Esophagus squamous epithelium (tissue), 5 donors: ENCODE data around the gene BRAF. TPM values are rescaled to one million over a fixed set of nuclear protein-coding genes. Genes with fewer than 3 reads are reported as not detected.

Experiments
- DNase-seq: peaks from one replicate; lab custom pipeline; 2025; lab: John Stamatoyannopoulos, UW
- H3K27ac ChIP-seq, 4 donors: fragments of 200-600 bp; sonication (generic); one replicate each; pipeline ENCODE4 v1.5.1; 2016 to 2019; ENCODE audit warnings: mild to moderate bottlenecking in 1 of 4
- H3K27me3 ChIP-seq, 4 donors: fragments of 200-600 bp; sonication (generic); 1 replicate in 3 of 4; 2 replicates in 1 of 4; pipeline versions ENCODE4 v1.5.1 to v1.6.0; 2017 to 2021; ENCODE audit warnings: antibody characterized with exemption in 1 of 4
- H3K36me3 ChIP-seq, 3 donors: fragments of 200-600 bp; sonication (generic); one replicate each; pipeline ENCODE4 v1.5.1; 2016 to 2019
- H3K4me1 ChIP-seq, 3 donors: fragments of 200-600 bp; sonication (generic); one replicate each; pipeline ENCODE4 v1.5.1; 2017 to 2019
- H3K4me3 ChIP-seq, 4 donors: fragments of 200-600 bp; sonication (generic); 1 replicate in 3 of 4; 2 replicates in 1 of 4; pipeline ENCODE4 v1.5.1; 2016 to 2019; ENCODE audit warnings: mild to moderate bottlenecking in 2 of 4, moderate library complexity in 1 of 4
- H3K9me3 ChIP-seq, 3 donors: fragments of 200-600 bp; sonication (generic); one replicate each; pipeline ENCODE4 v1.5.1; 2016 to 2019
- CTCF ChIP-seq, 6 experiments: fragments of 450-650 bp in 4 of 6; fragments of 200-600 bp in 2 of 6; sonication (generic) in 2 of 6; IDR thresholded peaks; one replicate each; pipeline ENCODE4 v1.5.1; 2016 to 2019; ENCODE audit warnings: antibody characterized with exemption in 6 of 6, mild to moderate bottlenecking in 4 of 6, moderate library complexity in 4 of 6
- POLR2A ChIP-seq, 4 donors: fragments of 450-650 bp; IDR thresholded peaks; one replicate each; pipeline ENCODE4 v1.6.1; 2017; ENCODE audit warnings: antibody characterized with exemption in 4 of 4, mild to moderate bottlenecking in 4 of 4, moderate library complexity in 3 of 4
- WGBS, 2 donors: methylation state at CpG; one replicate each; pipeline ENCODE4 v1.1.5; 2018; 5-methylcytosine and 5-hydroxymethylcytosine counted together
- intact Hi-C: fragments of 100-400 bp; cut with DNase I; formaldehyde crosslinking; loops from one replicate; pipeline ENCODE4 v1.15.0; 2022
- total RNA-seq, 4 donors: library from RNA; depleted of rRNA; stranded (reverse); fragments of >200 nt; gene quantifications; one replicate each; pipeline ENCODE4 v1.1.0, GENCODE V29; 2016
- donor health status: DM: yes; HTN: yes; CAD: no.

The BRAF gene
- total RNA-seq, 4 donors from 2014 or later, result 10.0 to 40.6 (median 20.6) TPM

GRCh38 chr7:140674356-140674800, 250.4 kb downstream of the BRAF start:
- H3K9me3 ChIP-seq, result no peaks in the 10 kb centered on the region
- H3K27me3 ChIP-seq, result no peaks in the 10 kb centered on the region
- peaks cover 18 to 41% (median 26%) of the 10 kb centered on the region in 3 donors for H3K4me1 ChIP-seq
- DNase-seq, result no peak
- peaks cover 0 to 38% (median 0%) of the 10 kb centered on the region in 3 donors for H3K36me3 ChIP-seq
- WGBS, 2 donors, result 43 to 64% methylated on average over 3 to 4 of the region's 5 CpGs
- no peak for TF ChIP-seq POLR2A (IDR thresholded peaks at IDR 0.05)
- TF ChIP-seq CTCF (IDR thresholded peaks at IDR 0.05), result no peak
- intact Hi-C loops, result no loop called here
- peak overlapping the region in 2 of 4 donors; percentile 88 to 95 for H3K4me3 ChIP-seq
- peak overlapping the region in 2 of 4 donors; percentile 84 to 96 for H3K27ac ChIP-seq

GRCh38 chr7:140673774-140674155, 251.0 kb downstream of the BRAF start:
- peaks cover 0 to 32% (median 0%) of the 10 kb centered on the region in 3 donors for H3K36me3 ChIP-seq
- H3K4me1 ChIP-seq, result peaks cover 18 to 41% (median 26%) of the 10 kb centered on the region in 3 donors
- intact Hi-C loops, result no loop called here
- H3K9me3 ChIP-seq, result no peaks in the 10 kb centered on the region
- peak overlapping the region; percentile 63 to 95 (median 88) for H3K4me3 ChIP-seq
- DNase-seq, result no peak
- no CpG with 5 or more reads among the region's 18 CpGs for WGBS, 2 donors
- TF ChIP-seq CTCF (IDR thresholded peaks at IDR 0.05) (no peak), POLR2A (IDR thresholded peaks at IDR 0.05) (no peak)
- peak overlapping the region; percentile 84 to 96 (median 90) for H3K27ac ChIP-seq
- H3K27me3 ChIP-seq, result no peaks in the 10 kb centered on the region

DNA sequence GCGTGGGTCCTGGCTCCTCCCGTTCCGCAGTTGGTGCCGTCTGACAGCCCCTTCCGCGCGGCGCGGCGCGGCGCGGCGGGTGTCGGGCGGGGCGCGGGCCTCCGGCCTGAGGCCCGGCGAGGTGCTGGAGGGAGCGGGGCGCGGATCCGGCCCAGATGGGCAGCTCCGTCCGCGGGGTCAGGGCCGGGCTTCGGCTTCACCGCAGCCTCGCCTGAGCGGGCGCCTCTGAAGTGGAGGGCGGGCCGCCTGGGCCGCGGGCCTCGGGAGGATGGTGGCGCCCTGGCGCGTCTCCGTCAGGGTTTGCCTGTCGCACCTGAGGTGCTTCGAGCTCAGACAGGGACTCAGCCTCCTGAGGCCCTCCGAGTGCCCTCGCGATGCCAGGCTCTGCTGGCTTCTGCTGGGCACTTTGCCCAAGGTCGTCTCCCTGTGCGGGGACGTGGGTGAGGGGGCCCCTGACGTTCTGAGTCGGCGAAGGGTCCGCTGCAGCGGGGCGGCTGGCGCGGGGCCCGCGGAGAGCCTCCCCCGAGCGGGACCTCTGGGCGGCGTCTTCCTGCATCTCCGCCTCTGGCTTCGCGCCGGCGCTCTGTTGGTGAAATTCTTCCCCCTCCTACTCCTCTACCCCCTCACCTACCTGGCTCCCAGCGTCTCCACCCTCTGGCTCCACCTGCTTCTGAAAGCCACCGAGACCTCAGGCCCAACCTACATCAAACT, 251.5 kb downstream of the BRAF start:
- Histone ChIP-seq H3K4me3 (peak overlapping the region; percentile 63 to 95 (median 88)), H3K9me3 (no peaks in the 10 kb centered on the region), H3K27me3 (no peaks in the 10 kb centered on the region), H3K4me1 (peaks cover 18 to 41% (median 26%) of the 10 kb centered on the region in 3 donors), H3K27ac (peak overlapping the region; percentile 84 to 96 (median 90)), H3K36me3 (peaks cover 0 to 27% (median 0%) of the 10 kb centered on the region in 3 donors)
- intact Hi-C loops, result no loop called here
- TF ChIP-seq CTCF (IDR thresholded peaks at IDR 0.05) (no peak), POLR2A (IDR thresholded peaks at IDR 0.05) (peak in 1 of 4 donors; percentile 22)
- WGBS, 2 donors, result 0% methylated on average over 13 to 14 of the region's 72 CpGs
- no peak for DNase-seq

- Histone ChIP-seq H3K36me3 (peaks cover 0 to 20% (median 0%) of the 10 kb centered on the region in 3 donors), H3K27ac (peak within 1 kb of the TSS; percentile 84 to 96 (median 90)), H3K4me1 (peaks cover 18 to 41% (median 26%) of the 10 kb centered on the region in 3 donors), H3K4me3 (peak within 1 kb of the TSS; percentile 63 to 95 (median 88)), H3K27me3 (no peaks in the 10 kb centered on the region), H3K9me3 (no peaks in the 10 kb centered on the region)
- intact Hi-C loops, result no loop called here
- 0 to 2% methylated on average over 7 to 11 of the region's 41 CpGs for WGBS, 2 donors
- no peak for DNase-seq
- TF ChIP-seq CTCF (IDR thresholded peaks at IDR 0.05) (no peak), POLR2A (IDR thresholded peaks at IDR 0.05) (peak in 1 of 4 donors; percentile 49)
Observed at GRCh38 chr7:140672382-140673062, 252.2 kb downstream of the BRAF start, which contains the start of gene ADCK2. Gene ADCK2 (plus strand): TSS chr7:140672945. CDS start chr7:140673331, 386 bp downstream.
